Lower leg skin (tissue), 3 donors: ENCODE data around the gene NEK1.

Experiments used
- POLR2A ChIP-seq, 2 donors: fragments of 450-650 bp; IDR thresholded peaks; one replicate each; pipeline ENCODE4 v1.6.1; 2016 to 2017; ENCODE audit warnings: antibody characterized with exemption in 2 of 2, mild to moderate bottlenecking in 1 of 2, moderate library complexity in 1 of 2
- TF ChIP-seq, protein P1 (sequence below), 3 donors: fragments of 450-650 bp; IDR thresholded peaks; one replicate each; pipeline ENCODE4 v1.5.1; 2016; ENCODE audit warnings: antibody characterized with exemption in 3 of 3, mild to moderate bottlenecking in 3 of 3, moderate library complexity in 2 of 3

DNA sequence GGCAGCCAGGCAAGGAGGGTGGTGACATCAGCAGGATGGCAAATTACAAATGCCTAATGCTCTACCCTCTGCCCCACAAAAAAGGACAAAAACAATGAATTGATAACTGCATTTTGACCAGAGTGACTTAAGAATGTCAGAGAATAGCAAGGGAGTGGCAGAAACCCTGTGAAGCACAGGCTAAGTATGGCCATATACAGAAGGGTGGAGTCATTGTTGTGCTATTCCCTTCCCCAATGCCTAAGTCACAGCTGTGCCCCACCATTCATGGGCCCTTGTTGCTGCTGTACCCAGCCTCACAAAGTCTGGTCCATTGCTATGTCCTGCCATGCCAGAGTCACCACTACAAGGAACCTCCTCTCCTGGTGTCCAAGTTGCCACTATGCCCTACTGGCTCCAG is 123.1 kb downstream of the NEK1 start:
- TF ChIP-seq, protein P1, sequence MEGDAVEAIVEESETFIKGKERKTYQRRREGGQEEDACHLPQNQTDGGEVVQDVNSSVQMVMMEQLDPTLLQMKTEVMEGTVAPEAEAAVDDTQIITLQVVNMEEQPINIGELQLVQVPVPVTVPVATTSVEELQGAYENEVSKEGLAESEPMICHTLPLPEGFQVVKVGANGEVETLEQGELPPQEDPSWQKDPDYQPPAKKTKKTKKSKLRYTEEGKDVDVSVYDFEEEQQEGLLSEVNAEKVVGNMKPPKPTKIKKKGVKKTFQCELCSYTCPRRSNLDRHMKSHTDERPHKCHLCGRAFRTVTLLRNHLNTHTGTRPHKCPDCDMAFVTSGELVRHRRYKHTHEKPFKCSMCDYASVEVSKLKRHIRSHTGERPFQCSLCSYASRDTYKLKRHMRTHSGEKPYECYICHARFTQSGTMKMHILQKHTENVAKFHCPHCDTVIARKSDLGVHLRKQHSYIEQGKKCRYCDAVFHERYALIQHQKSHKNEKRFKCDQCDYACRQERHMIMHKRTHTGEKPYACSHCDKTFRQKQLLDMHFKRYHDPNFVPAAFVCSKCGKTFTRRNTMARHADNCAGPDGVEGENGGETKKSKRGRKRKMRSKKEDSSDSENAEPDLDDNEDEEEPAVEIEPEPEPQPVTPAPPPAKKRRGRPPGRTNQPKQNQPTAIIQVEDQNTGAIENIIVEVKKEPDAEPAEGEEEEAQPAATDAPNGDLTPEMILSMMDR (IDR thresholded peaks at IDR 0.05) = no peak
- TF ChIP-seq POLR2A (IDR thresholded peaks at IDR 0.05) = no peak
